Mesenteric fat pad (tissue), 1 donor: ENCODE results near the gene SLF1. TPM values are rescaled to one million over a fixed set of nuclear protein-coding genes. Genes with fewer than 3 reads are reported as not detected.
A peak's percentile ranks its signal among the peaks of the same experiment; 100 is the strongest.
"Not testable (repeated sequence)": the region's sequence is repeated elsewhere in the genome, so short reads cannot be mapped to it uniquely, and the experiment has no call there.

Experiments used
- DNase-seq: peaks from one replicate; pipeline ENCODE4 v3.0.0-alpha.2; 2020; ENCODE audit warnings: low spot score
- long read RNA-seq: library from polyadenylated mRNA; unstranded; transcript quantifications from one replicate; pipeline ENCODE4 v2.0.0, GENCODE V29; 2020
- total RNA-seq: library from RNA; stranded (reverse); fragmentation: NEBNext Ultra II Directional; extraction: Animal tissue kit (Norgen Biotek cat#: 25700); gene quantifications from one replicate; pipeline ENCODE4 v1.2.1, GENCODE V29; 2021
- donor health status: DM: yes; HTN: yes; CAD: no.

Gene SLF1
- 3.3 TPM for total RNA-seq
- long read RNA-seq, partial matches to known transcripts, result 3 of 4 reads
- long read RNA-seq, other reads (novel, unspliced or antisense), result 1 of 4 reads

GRCh38 chr5:94618493-94619328, at the start of gene SLF1, which contains the start of gene KIAA0825:
TSS of gene SLF1 (plus strand) at chr5:94618669. CDS start at chr5:94628811, 10,142 bp downstream.
TSS of gene KIAA0825 (minus strand) at chr5:94618604. CDS start at chr5:94537126, 81,478 bp downstream.
- peak; percentile 96 for DNase-seq

GRCh38 chr5:94571415-94571814, 47.1 kb upstream of the SLF1 start:
- DNase-seq, result no peak

- DNase-seq, result not testable (repeated sequence)
These were observed 45.1 kb upstream of the SLF1 start for GRCh38 chr5:94573349-94573748.

GRCh38 chr5:94575196-94575595, 43.3 kb upstream of the SLF1 start:
- no peak for DNase-seq

- no peak for DNase-seq
These were observed 40.8 kb upstream of the SLF1 start for GRCh38 chr5:94577466-94578245.

- DNase-seq, result no peak
These were observed 23.1 kb upstream of the SLF1 start for GRCh38 chr5:94595281-94595840.

GRCh38 chr5:94613583-94613982, 4.9 kb upstream of the SLF1 start:
- no peak for DNase-seq

- DNase-seq, result no peak
These were observed 4.2 kb upstream of the SLF1 start for GRCh38 chr5:94614156-94614805.

GRCh38 chr5:94615862-94616261, 2.6 kb upstream of the SLF1 start:
- DNase-seq, result no peak

- DNase-seq, result no peak
These were observed 408 bp upstream of the SLF1 start for GRCh38 chr5:94618029-94618492.

- no peak for DNase-seq
These were observed 1.8 kb downstream of the SLF1 start for GRCh38 chr5:94620256-94620655.

GRCh38 chr5:94621763-94622162, 3.3 kb downstream of the SLF1 start:
- no peak for DNase-seq

GRCh38 chr5:94623011-94623410, 4.5 kb downstream of the SLF1 start:
- DNase-seq, result no peak

GRCh38 chr5:94623877-94624276, 5.4 kb downstream of the SLF1 start:
- no peak for DNase-seq

- no peak for DNase-seq
These were observed 8.7 kb downstream of the SLF1 start for GRCh38 chr5:94627191-94627590.

- DNase-seq, result no peak
These were observed 13.6 kb downstream of the SLF1 start for GRCh38 chr5:94632024-94632423.

- DNase-seq, result no peak
These were observed 21.7 kb downstream of the SLF1 start for GRCh38 chr5:94640176-94640575.

GRCh38 chr5:94645053-94645452, 26.6 kb downstream of the SLF1 start:
- no peak for DNase-seq

- DNase-seq, result no peak
These were observed 28.3 kb downstream of the SLF1 start for GRCh38 chr5:94646758-94647157.

- no peak for DNase-seq
These were observed 31.4 kb downstream of the SLF1 start for GRCh38 chr5:94649874-94650273.

- DNase-seq, result no peak
These were observed 39.8 kb downstream of the SLF1 start for GRCh38 chr5:94658272-94658671.
